HFFc6 (cell line): Measurements from ENCODE around the gene MEF2A. TPM values are rescaled to one million over a fixed set of nuclear protein-coding genes. Genes with fewer than 3 reads are reported as not detected.

Experiments used
- DNase-seq: peaks from one replicate; pipeline ENCODE4 v3.0.0-alpha.2; 2018
- H3K27ac Mint-ChIP-seq: 2 replicates; pipeline ENCODE4 v1.8.0; 2020; ENCODE audit warnings: mild to moderate bottlenecking, mixed read lengths
- H3K27me3 Mint-ChIP-seq: 2 replicates; pipeline ENCODE4 v1.8.0; 2021; ENCODE audit warnings: mild to moderate bottlenecking, moderate library complexity, mixed read lengths; ENCODE audit not compliant: insufficient read depth
- H3K36me3 Mint-ChIP-seq: 2 replicates; pipeline ENCODE4 v1.8.0; 2021; ENCODE audit warnings: low read depth, mixed read lengths
- H3K4me1 Mint-ChIP-seq: 2 replicates; pipeline ENCODE4 v1.8.0; 2020; ENCODE audit warnings: low read depth, mixed read lengths
- H3K4me3 Mint-ChIP-seq: 2 replicates; pipeline ENCODE4 v1.8.0; 2020; ENCODE audit warnings: mild to moderate bottlenecking, moderate library complexity, mixed read lengths
- H3K9me3 Mint-ChIP-seq: 2 replicates; pipeline ENCODE4 v1.8.0; 2020; ENCODE audit warnings: mild to moderate bottlenecking, mixed read lengths
- total RNA-seq, 6 experiments: library from RNA; stranded (reverse); fragmentation: NEBNext Ultra II Directional; extraction: Animal tissue kit (Norgen Biotek cat#: 25700); gene quantifications; 2 replicates in 1 of 6; 3 replicates in 5 of 6; pipeline ENCODE4 v1.2.3, GENCODE V29; 2021
- TF ChIP-seq, protein P1 (sequence below): fragments of 200-600 bp; sonication (generic); IDR thresholded peaks from 2 replicates; pipeline ENCODE4 v1.5.0; 2021; ENCODE audit warnings: antibody characterized with exemption, mild to moderate bottlenecking

Gene MEF2A
- total RNA-seq, 6 experiments from 2014 or later, result 22.8 to 25.8 (median 24.0) TPM

DNA sequence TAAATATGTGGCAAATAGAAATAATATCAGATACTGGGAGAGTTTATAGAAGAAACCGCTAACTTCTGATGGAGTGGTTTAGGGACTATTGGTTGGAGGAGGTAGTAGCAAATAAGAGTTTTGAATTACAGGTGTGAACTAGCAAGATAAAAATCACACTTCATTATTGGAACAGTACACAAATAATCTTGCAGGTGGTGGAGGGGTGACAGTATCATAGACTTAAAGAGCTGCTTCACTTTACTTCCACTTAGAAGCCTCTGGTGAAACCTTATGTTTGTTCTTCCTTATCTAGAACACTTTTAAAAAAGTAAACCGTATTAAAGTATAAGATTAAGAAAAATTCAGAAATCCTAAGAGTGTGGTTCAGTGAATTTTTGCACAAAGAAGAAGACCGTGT lies 69.4 kb downstream of the MEF2A start:
- Mint-ChIP-seq H3K36me3 (peaks cover 38% of the 10 kb centered on the region), H3K4me1 (peaks cover 27% of the 10 kb centered on the region), H3K4me3 (no peak overlapping the region)

GRCh38 chr15:99635794-99636193 lies 70.0 kb downstream of the MEF2A start:
- no peak overlapping the region for H3K27ac Mint-ChIP-seq
- H3K36me3 Mint-ChIP-seq, result peaks cover 38% of the 10 kb centered on the region

More for the DNA sequence above, 69.4 kb downstream of the MEF2A start:
- Mint-ChIP-seq H3K9me3 (0 out of 2 replicates have a peak, but pooled peaks cover 4% of the 10 kb centered on the region), H3K27ac (no peak overlapping the region), H3K27me3 (no peaks in the 10 kb centered on the region)
- no peak for DNase-seq
- TF ChIP-seq, protein P1, sequence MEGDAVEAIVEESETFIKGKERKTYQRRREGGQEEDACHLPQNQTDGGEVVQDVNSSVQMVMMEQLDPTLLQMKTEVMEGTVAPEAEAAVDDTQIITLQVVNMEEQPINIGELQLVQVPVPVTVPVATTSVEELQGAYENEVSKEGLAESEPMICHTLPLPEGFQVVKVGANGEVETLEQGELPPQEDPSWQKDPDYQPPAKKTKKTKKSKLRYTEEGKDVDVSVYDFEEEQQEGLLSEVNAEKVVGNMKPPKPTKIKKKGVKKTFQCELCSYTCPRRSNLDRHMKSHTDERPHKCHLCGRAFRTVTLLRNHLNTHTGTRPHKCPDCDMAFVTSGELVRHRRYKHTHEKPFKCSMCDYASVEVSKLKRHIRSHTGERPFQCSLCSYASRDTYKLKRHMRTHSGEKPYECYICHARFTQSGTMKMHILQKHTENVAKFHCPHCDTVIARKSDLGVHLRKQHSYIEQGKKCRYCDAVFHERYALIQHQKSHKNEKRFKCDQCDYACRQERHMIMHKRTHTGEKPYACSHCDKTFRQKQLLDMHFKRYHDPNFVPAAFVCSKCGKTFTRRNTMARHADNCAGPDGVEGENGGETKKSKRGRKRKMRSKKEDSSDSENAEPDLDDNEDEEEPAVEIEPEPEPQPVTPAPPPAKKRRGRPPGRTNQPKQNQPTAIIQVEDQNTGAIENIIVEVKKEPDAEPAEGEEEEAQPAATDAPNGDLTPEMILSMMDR, result no peak

DNA sequence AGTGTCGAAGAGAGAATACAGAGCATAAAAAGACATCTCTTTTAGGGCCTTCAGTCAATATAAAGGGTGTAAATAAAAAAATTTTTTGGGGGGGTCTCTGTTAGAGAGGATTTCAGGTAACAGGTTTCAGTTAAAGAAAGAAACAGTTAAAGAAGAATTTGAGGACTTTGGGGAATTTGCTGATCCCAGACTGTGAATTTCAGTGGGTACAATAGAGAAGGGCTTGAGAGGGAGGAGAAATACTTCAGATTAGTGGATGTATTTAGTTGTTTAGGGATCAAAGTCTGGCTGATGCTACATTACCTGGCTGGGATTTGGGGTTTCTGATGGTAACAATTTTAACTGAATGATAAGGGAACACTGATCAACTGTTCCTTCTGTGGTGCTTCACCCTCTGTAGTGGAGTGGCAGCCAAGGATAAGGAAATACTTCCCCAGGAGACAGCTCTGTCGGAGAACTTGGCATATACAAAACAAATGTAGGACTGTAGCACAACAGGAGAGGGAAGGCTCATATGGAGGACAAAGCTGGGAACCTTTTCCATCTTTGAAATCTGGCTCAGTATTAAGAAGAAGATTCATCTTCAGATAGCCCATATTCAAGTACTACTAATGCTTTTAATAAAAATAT lies 79.2 kb downstream of the MEF2A start:
- Mint-ChIP-seq H3K4me3 (no peak overlapping the region), H3K27me3 (0 out of 2 replicates have a peak, but pooled peaks cover 1% of the 10 kb centered on the region), H3K27ac (no peak overlapping the region), H3K4me1 (peaks cover 9% of the 10 kb centered on the region), H3K9me3 (no peaks in the 10 kb centered on the region), H3K36me3 (peaks cover 21% of the 10 kb centered on the region)
- TF ChIP-seq, protein P1, result no peak
- DNase-seq, result no peak

More at GRCh38 chr15:99635794-99636193, 70.0 kb downstream of the MEF2A start:
- TF ChIP-seq, protein P1, result no peak
- no peak for DNase-seq
- Mint-ChIP-seq H3K4me3 (no peak overlapping the region), H3K27me3 (no peaks in the 10 kb centered on the region), H3K4me1 (peaks cover 20% of the 10 kb centered on the region), H3K9me3 (0 out of 2 replicates have a peak, but pooled peaks cover 4% of the 10 kb centered on the region)

DNA sequence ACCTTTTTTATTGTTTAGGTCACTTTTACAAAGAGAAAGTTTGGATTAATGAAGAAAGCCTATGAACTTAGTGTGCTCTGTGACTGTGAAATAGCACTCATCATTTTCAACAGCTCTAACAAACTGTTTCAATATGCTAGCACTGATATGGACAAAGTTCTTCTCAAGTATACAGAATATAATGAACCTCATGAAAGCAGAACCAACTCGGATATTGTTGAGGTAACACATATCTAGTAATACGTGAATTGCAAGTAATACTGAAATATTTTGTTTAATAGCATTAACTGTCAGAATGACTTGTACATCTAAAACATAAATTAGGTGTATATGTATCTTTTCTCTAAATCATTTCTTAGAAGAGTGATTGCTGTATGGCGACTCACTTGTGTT lies 79.8 kb downstream of the MEF2A start:
- Mint-ChIP-seq H3K36me3 (peaks cover 21% of the 10 kb centered on the region), H3K27ac (no peak overlapping the region), H3K4me3 (no peak overlapping the region), H3K4me1 (peaks cover 14% of the 10 kb centered on the region), H3K27me3 (0 out of 2 replicates have a peak, but pooled peaks cover 1% of the 10 kb centered on the region), H3K9me3 (no peaks in the 10 kb centered on the region)
- TF ChIP-seq, protein P1, result no peak
- no peak for DNase-seq

GRCh38 chr15:99645951-99646350 lies 80.2 kb downstream of the MEF2A start:
- H3K36me3 Mint-ChIP-seq, result peaks cover 21% of the 10 kb centered on the region
- DNase-seq, result no peak

More at GRCh38 chr15:99645951-99646350, 80.2 kb downstream of the MEF2A start:
- Mint-ChIP-seq H3K27ac (no peak overlapping the region), H3K27me3 (0 out of 2 replicates have a peak, but pooled peaks cover 1% of the 10 kb centered on the region), H3K4me3 (no peak overlapping the region), H3K9me3 (no peaks in the 10 kb centered on the region), H3K4me1 (peaks cover 18% of the 10 kb centered on the region)
- TF ChIP-seq, protein P1, result no peak
